ENCODE results near the gene PRCC. TPM values are rescaled to one million over a fixed set of nuclear protein-coding genes. Genes with fewer than 3 reads are reported as not detected.

The PRCC gene
- total RNA-seq, 2 donors from 2014 or later = 22.9 to 34.5 TPM

GRCh38 chr1:156747742-156748669 lies 19.3 kb upstream of the PRCC start:
- no peak for TF ChIP-seq CTCF (IDR thresholded peaks at IDR 0.05)
- peak overlapping the region; percentile 85 to 94 for H3K27ac ChIP-seq
- no peak for DNase-seq (ENCODE audit: low spot score)
- H3K27me3 ChIP-seq (replicated peaks; ENCODE audit: insufficient read depth) = no peaks in the 10 kb centered on the region
- ATAC-seq (ENCODE audit: insufficient number of reproducible peaks, low FRiP score, low read depth) = no peak
- peaks cover 40 to 55% of the 10 kb centered on the region in 2 donors for H3K4me1 ChIP-seq (ENCODE audit: control insufficient read depth in 1 of 2, low read depth in 2 of 2)
- peak overlapping the region; percentile 82 for H3K4me3 ChIP-seq
- no peaks in the 10 kb centered on the region for H3K9me3 ChIP-seq
- H3K36me3 ChIP-seq = peaks cover 13% of the 10 kb centered on the region

- Histone ChIP-seq H3K9me3 (no peaks in the 10 kb centered on the region), H3K4me1 (ENCODE audit: control insufficient read depth in 1 of 2, low read depth in 2 of 2) (peaks cover 42 to 59% of the 10 kb centered on the region in 2 donors), H3K27ac (peak overlapping the region; percentile 85 to 94), H3K27me3 (replicated peaks; ENCODE audit: insufficient read depth) (no peaks in the 10 kb centered on the region), H3K4me3 (peak overlapping the region; percentile 82), H3K36me3 (peaks cover 7% of the 10 kb centered on the region)
- ATAC-seq (ENCODE audit: insufficient number of reproducible peaks, low FRiP score, low read depth) = no peak
- TF ChIP-seq CTCF (IDR thresholded peaks at IDR 0.05) = no peak
- DNase-seq (ENCODE audit: low spot score) = no peak
Measured at GRCh38 chr1:156748670-156749418, 18.5 kb upstream of the PRCC start.

- H3K27me3 ChIP-seq (replicated peaks; ENCODE audit: insufficient read depth) = no peaks in the 10 kb centered on the region
- TF ChIP-seq CTCF (IDR thresholded peaks at IDR 0.05) = no peak
- peak overlapping the region; percentile 85 to 94 for H3K27ac ChIP-seq
- ATAC-seq (ENCODE audit: insufficient number of reproducible peaks, low FRiP score, low read depth) (no peak), DNase-seq (ENCODE audit: low spot score) (no peak)
- peak overlapping the region; percentile 82 for H3K4me3 ChIP-seq
- H3K4me1 ChIP-seq (ENCODE audit: control insufficient read depth in 1 of 2, low read depth in 2 of 2) = peaks cover 42 to 59% of the 10 kb centered on the region in 2 donors
- H3K9me3 ChIP-seq = no peaks in the 10 kb centered on the region
- H3K36me3 ChIP-seq = peaks cover 7% of the 10 kb centered on the region
Measured at GRCh38 chr1:156749419-156750118, 17.8 kb upstream of the PRCC start.

- peaks cover 1% of the 10 kb centered on the region for H3K36me3 ChIP-seq
- H3K27me3 ChIP-seq (replicated peaks; ENCODE audit: insufficient read depth) = no peaks in the 10 kb centered on the region
- peak overlapping the region; percentile 82 for H3K4me3 ChIP-seq
- H3K9me3 ChIP-seq = no peaks in the 10 kb centered on the region
- no peak for DNase-seq (ENCODE audit: low spot score)
- peak overlapping the region; percentile 85 to 94 for H3K27ac ChIP-seq
- peaks cover 42 to 54% of the 10 kb centered on the region in 2 donors for H3K4me1 ChIP-seq (ENCODE audit: control insufficient read depth in 1 of 2, low read depth in 2 of 2)
- no peak for TF ChIP-seq CTCF (IDR thresholded peaks at IDR 0.05)
- ATAC-seq (ENCODE audit: insufficient number of reproducible peaks, low FRiP score, low read depth) = no peak
Measured at GRCh38 chr1:156750191-156750672, 17.1 kb upstream of the PRCC start.
